NCI-H2196 (cell line): ENCODE data around the gene CBX2.

Experiments
- DNase-seq: peaks from one replicate; lab custom pipeline; 2025; ENCODE audit not compliant: unreplicated experiment; lab: John Stamatoyannopoulos, UW

CBX2 gene

GRCh38 chr17:79799174-79799537 lies 21.2 kb downstream of the CBX2 start:
- DNase-seq = no peak

GRCh38 chr17:79799538-79800324 lies 21.8 kb downstream of the CBX2 start:
- no peak for DNase-seq

GRCh38 chr17:79800325-79801155 lies 22.6 kb downstream of the CBX2 start:
- DNase-seq = peak; percentile 38

GRCh38 chr17:79801156-79802038 lies 23.4 kb downstream of the CBX2 start:
- DNase-seq = no peak

DNA sequence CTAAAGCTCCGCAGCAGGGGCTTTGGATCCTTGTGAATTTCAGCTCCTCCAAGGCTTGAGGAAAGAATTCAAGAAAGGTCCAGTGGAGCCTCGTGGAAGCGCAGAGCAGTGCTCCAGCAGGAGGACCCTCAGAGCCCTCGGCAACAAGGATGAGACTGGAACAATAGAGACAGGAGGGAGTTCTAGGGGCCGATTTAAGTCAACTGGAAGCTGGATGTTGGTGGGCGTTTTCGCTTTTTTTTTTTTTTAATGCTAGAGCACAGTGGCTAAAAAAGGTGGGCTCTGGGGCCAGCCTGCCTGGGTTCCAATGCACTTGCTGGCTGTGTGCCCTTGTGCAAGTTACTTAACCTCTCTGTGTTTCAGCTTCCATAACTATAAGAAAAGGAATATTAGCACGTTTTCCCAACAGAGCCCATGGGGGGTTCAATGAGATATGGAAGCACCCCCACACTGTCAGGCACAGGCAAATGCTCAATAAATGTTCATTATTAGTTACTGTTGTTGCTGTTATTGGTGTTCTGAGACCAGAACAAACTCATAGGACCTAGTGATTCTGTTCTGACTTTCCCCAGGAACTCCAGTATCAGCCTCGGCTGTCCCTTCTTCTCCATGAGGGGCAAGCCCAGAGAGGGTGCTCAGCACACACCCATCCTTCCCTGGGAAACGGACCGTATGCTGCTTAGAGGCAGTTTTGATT lies 24.2 kb downstream of the CBX2 start:
- no peak for DNase-seq

- no peak for DNase-seq
These were observed 24.9 kb downstream of the CBX2 start for GRCh38 chr17:79802736-79803420.

DNA sequence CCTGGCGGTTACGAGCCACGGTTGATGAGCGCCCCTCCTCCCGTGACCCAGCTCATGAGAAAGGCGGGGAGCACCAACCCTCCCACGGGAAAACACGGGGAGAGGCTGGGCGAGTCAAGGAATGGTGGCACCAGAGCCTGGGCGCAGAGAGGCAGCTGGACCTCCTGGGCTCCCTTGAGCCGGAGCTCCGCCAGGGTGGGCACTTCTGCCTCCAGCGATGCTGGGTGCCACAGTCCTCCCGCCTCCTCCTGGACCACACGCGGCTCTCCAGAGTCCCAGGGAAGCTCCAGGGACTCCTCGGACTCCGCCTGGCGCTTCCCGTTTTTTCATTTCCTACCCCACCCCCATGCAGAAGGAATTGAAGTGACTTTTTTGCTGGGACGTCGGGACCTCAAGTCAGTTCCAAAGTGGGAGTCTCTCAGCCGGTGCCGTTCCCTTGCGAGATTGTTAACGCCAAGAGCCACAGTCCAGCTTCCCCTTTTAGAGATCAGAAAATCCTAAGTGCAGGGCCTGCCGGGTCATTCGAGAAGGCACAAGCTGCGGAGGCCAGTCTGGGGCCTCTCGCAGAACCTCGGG lies 25.6 kb downstream of the CBX2 start:
- DNase-seq = no peak

GRCh38 chr17:79803997-79804855 lies 26.3 kb downstream of the CBX2 start:
- DNase-seq = peak; percentile 55

- DNase-seq = no peak
These were observed 27.1 kb downstream of the CBX2 start for GRCh38 chr17:79804856-79805696.

DNA sequence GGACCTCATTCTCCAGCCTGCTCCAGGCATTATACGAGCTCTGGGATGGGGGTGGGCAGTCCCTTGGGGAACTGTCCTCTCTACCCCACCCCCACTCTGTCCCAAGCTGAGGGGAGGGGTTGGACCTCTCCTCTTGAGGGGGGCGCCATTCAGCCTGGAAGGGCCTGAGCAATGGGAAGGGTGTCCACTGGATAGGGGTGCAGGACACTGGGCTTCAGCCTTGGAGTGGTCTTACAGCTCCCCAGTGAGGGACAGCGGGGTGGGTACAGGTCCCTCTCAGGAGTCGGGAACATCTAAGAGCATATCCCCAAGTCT lies 28.5 kb downstream of the CBX2 start:
- no peak for DNase-seq

- DNase-seq = no peak
These were observed 29.1 kb downstream of the CBX2 start for GRCh38 chr17:79806863-79807720.

- peak; percentile 89 for DNase-seq
These were observed 31.0 kb downstream of the CBX2 start for GRCh38 chr17:79808763-79809529.

GRCh38 chr17:79809530-79810129 lies 31.7 kb downstream of the CBX2 start:
- peak; percentile 86 for DNase-seq

DNA sequence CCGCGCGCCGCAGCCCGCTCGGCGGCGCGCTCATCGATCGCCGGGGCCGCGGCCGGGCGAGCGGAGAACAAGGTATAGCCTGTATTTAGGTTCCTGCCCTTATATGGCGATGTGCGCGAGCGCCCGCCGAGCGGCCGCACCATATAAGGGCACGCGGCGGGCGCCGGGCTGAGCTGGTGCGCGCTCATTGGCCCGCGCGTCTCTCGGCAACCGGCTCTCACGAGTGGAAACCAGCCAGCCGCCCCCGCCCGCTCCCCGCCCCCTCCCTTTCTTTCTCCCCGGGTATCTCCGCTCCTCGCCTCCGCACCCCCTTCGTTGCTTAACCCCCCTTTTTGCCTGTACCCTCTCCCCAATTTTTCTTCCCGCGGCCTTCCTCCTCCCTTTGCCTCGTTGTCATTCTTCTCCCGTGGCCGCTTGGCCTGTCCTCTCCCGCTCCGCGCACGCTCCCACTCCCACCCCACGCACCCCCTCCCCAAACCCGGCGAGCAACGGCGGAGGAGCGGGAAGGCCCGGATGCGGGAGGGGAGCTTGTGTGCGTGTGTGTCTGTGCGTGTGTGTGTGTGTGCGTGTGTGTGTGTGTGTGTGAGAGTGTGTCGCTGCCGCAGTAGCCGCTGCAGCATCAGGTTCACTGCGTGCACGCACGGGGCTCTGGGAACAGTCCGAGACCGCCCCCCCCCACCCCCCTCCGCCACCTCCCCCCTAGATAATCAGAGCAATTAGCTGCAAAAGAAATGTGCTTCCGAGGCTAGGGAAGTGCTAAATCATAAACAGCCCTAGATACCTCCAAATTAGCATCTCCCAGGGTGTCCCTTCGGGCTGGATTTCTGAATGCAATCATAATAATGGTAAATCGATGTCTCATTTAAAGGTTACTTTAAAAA lies 32.4 kb downstream of the CBX2 start:
- peak; percentile 99 for DNase-seq
